GM21381 (cell line): ENCODE measurements around the gene LIME1.

Experiments used
- ATAC-seq: cut with Tn5 transposase; IDR thresholded peaks from one replicate; pipeline ENCODE4 v1.9.1; 2021; ENCODE audit warnings: mild to moderate bottlenecking, moderate library complexity; ENCODE audit not compliant: unreplicated experiment

Gene LIME1

GRCh38 chr20:63736893-63737694, 630 bp downstream of the LIME1 start:
- ATAC-seq = no peak

GRCh38 chr20:63737695-63737944, 1.2 kb downstream of the LIME1 start:
- ATAC-seq = no peak

GRCh38 chr20:63737945-63738686, 1.7 kb downstream of the LIME1 start:
- ATAC-seq = no peak

- ATAC-seq = no peak
These were observed 2.2 kb downstream of the LIME1 start for GRCh38 chr20:63738687-63739129.

GRCh38 chr20:63739130-63740069, 2.9 kb downstream of the LIME1 start, which contains the start of gene SLC2A4RG:
Gene SLC2A4RG (plus strand): TSS chr20:63739776. CDS start chr20:63739913, 137 bp downstream.
- ATAC-seq = peak; percentile 46

GRCh38 chr20:63740070-63740626, 3.7 kb downstream of the LIME1 start:
- peak; percentile 6 for ATAC-seq

- ATAC-seq = no peak
These were observed 4.3 kb downstream of the LIME1 start for GRCh38 chr20:63740627-63741353.

- no peak for ATAC-seq
These were observed 4.9 kb downstream of the LIME1 start for GRCh38 chr20:63741354-63741675.

GRCh38 chr20:63741676-63742380, 5.4 kb downstream of the LIME1 start:
- no peak for ATAC-seq

GRCh38 chr20:63742381-63743024, 6.0 kb downstream of the LIME1 start:
- no peak for ATAC-seq

GRCh38 chr20:63743210-63743970, 6.9 kb downstream of the LIME1 start:
- ATAC-seq = no peak

- no peak for ATAC-seq
These were observed 7.7 kb downstream of the LIME1 start for GRCh38 chr20:63744158-63744557.

GRCh38 chr20:63744574-63745423, 8.3 kb downstream of the LIME1 start:
- ATAC-seq = no peak

GRCh38 chr20:63745424-63745805, 9.0 kb downstream of the LIME1 start:
- no peak for ATAC-seq

GRCh38 chr20:63745961-63746731, 9.7 kb downstream of the LIME1 start:
- no peak for ATAC-seq

- no peak for ATAC-seq
These were observed 10.4 kb downstream of the LIME1 start for GRCh38 chr20:63746751-63747315.
